GM19099 (cell line): ENCODE data around the gene SECTM1.

ENCODE experiments used
- POLR2A ChIP-seq: IDR thresholded peaks from 3 replicates; pipeline ENCODE4 v1.6.1; 2011; ENCODE audit warnings: low read depth; ENCODE audit not compliant: insufficient read length; ENCODE audit errors: extremely low read depth

Gene SECTM1

DNA sequence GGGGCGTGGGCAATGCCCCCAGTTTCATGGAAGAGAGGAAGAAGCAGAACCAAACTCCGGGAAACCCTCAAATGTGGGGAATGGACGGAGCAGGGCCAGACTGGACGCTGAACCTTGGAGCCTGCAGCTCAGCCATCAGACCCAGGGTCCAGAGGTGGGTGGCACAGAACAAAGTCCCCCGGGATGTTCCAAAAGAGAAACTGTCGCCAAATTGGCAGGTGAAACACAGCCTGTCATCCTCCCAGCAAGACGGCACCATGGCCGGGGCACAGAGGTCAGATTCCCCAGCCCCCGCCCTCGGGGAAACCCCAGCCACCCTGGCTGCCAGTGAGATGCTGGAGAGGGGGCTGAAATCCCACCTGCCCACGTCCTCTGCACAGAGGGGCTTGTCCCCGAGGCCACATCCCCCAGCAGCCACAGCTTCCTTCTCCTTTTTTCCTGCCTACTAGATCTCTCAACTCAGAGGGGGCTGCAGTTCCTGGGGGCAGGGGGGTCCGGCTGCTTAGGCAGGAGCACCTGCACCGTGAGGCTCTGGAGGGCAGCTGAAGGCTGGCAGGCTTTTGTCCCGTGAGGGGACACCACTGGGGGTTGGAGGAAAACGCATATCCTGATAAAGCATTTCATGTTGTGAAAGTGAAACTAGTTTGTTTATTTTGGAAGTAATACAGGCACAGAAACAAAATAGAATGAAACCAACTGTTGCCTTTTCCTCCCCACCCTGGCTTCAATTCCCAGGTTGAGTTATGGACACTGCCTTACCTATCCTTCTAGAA lies 1.2 kb upstream of the SECTM1 start:
- TF ChIP-seq POLR2A = no peak

DNA sequence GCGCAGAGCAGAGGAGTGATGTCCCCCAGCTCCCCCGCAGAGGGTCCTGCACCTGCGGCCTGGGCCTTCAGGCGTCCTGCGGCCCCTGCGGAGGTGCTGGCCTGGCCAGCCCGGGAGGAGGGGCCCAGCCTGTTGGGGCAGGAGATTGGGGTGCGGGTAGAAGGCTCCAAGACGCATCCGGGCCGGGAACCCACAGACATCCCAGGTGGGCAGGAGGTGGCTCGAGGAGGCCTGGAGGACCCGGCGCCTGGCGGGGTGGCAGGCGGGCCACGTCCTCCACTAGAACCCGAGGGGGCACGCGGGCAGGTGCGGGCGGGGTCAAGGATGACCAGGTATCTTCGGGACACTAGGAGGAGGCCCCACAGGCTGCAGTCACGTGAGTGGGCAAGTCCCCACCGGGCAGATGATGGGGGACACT lies 647 bp upstream of the SECTM1 start:
- no peak for TF ChIP-seq POLR2A

DNA sequence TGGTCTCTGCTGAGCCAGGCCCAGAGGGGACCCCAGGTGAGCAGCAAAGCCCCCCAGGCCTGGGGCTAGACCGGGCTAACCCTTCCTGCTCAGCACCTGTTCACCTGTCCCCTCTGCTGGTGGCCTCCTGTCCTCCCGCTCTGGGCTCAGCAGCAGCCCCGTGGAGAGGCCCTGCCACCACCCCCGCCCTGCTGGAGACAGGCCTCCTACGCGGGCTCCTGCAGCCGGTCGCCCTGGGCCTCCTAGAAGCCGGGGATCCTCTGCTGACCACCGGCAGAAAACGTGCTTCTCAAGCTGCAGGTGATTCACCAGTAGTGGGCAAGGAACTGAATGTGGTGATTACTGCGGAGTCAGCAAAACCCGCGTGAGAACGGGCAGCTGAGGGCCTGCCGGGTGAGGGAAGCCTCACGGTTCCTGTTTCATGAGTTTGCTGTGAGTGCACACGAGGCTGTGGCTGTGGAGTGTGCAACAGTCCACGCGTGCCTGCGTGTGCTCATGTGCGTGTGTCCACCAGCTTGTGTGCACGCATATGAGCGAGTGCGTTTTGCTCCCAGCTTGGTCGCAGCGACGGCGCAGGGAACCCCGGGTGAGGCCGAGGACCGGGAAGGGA lies 792 bp downstream of the SECTM1 start:
- TF ChIP-seq POLR2A = no peak

DNA sequence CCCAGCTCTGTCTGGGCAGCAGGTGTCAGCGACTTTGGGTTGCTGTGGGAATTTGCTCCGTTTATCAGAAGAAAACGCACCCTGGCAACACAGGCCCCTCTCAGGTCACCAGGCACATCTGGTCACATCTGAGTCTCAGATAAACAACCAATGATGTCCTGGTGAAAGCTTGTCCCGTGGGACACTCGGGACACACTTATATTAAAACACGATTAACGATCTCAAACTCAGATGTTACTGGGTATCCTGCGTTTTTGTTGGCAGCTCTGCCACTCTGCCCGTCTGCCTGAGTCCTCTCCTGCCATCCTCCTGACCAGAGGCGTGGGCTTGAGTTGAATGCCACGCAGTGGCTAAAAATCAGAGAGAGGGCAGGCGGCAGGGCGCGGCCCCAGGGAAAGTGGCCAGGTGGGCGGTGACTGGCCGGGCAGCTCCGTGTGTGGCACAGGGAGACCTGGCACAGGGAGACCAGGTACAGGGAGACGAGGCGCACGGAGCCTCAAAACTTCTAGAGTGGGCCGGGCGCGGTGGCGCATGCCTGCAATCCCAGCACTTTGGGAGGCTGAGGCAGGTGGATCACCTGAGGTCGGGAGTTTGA lies 2.1 kb downstream of the SECTM1 start:
- TF ChIP-seq POLR2A = no peak

DNA sequence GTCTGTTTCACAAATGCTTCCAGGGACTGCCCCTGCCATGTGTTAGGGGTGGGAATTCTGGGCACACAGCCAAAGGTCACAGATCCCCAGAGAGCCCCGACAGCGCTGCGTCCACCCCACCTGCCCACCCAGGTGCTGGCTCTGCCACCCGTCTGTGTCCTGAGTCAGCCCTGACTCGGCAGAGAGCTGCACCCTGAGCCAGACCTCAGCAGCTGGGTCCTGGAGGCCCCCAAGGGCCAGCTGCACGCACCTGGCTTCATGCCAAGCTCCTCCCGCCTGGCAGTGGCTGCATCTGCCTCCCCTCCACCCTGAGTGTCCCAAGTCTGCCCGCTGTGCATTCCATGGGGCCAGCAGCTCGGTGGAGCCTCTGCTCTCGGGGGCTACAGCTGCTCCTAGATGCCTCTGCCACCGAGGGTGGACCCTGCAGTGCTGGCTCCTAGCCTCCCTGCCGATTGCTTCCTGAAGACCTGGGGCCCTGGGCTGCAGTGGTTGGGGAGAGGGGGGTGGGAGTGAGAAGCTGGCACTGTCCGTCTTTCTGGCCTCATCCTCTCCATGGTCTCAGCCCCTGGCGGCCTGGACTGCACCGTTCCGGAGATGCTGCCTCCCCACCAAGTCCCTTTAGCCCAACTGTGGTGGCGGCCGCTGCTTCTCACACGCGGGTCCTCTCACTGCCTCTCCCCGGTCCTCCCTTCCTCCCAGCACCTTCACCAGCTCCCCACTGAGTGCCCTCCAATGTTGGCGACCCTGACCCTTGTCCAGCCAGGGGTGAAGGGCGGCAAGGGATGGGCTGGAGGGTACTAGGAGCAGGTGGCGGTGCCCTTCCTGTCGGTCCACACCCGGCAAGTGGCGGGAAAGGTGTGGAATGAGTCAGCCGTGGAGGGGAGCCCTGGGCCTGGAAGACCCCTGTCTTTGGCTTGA lies 3.0 kb downstream of the SECTM1 start:
- TF ChIP-seq POLR2A = no peak

DNA sequence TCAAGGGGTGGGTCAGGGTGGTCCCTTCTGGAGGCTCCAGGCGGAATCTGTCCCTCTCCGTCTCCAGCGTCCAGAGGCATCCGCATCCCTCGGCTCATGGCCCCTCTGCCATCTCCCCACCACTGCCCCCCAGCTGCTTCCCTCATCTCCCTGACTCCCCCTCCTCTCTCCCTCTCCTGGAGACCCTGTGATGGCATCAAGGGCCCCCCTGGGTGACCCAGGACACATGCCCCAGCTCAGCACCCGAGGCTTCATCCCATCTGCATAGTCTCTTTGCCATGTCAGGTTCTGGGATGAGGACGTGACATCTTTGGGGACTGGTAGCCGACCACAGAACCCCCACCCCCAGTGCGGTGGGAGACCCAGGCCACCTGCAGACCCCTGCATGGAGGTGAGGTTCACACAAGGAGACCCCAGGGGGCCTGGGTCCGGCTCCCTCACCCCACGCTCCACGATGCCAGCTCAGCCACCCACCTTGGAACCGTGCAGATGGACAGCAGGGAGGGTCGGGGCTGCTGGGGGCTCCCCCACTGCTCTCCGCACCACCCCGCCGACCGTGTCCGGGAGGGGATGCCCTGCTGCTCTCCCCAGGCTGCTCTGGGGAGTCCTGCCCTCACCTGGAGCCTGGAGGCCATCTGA lies 3.8 kb downstream of the SECTM1 start:
- TF ChIP-seq POLR2A = no peak

DNA sequence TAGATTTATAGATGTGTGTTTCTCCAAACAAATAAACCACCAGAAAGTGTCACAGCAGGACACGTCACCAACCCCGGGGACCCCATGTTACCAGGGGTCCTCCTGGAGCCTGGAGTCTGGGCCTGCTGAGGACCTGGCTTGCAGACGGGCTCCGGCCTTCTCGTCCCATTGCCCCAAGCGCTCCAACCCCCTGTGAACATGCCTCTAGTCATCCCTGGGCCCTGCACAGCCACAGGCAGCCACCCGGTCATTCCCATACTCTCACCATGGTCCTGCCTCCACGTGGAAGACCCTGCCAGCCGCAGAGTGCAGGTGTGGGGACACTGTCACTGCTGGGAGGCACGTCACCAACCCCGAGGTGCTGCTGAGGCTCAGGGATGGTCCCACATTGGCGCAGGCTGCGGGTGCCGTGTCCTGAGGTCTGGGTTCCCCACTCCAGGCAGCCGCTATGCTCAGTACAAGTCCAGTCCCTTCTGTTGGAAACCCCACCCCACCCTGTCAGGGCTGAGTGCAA lies 4.5 kb downstream of the SECTM1 start:
- TF ChIP-seq POLR2A = no peak

DNA sequence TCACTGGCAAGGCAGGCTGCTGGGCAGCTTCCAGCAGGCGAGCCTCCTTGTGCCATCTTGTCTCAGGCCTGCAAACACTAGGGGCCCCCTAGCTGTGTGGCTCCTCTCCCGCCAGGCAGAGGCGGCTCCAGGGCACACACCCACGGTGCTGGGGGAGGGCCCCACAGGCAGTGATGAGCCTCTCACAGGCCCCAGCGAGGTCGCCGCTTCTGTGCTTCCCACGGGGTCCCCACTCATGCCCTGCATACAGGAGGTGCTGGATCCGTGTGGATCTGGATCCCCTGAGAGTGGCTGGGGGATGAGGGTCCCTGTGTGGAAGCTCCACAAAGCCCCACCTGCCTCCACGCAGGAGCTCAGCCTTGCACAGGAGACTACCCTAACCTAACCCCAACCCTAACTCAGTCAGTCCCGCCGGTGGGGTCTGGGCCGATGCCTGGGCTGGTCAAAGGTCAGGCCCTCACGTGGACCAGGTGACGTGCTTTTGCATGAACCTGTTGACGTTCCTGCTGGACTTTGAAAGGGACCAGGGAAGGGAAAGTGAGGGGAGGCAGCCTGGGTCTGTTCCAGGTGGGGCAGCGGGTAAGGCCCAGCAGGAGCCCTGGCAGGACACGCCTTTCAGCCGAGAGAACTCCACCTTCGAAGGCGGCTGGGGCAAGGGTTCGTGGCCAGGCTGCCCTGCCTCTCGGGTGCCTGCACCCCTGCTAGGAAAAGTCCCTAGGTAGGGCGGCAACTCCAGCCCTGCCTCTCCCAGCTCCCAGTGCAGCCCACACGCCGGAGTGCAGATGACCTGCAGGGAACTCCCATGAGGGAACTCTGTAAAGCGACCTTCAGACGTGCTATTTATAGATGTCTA lies 5.2 kb downstream of the SECTM1 start:
- no peak for TF ChIP-seq POLR2A

DNA sequence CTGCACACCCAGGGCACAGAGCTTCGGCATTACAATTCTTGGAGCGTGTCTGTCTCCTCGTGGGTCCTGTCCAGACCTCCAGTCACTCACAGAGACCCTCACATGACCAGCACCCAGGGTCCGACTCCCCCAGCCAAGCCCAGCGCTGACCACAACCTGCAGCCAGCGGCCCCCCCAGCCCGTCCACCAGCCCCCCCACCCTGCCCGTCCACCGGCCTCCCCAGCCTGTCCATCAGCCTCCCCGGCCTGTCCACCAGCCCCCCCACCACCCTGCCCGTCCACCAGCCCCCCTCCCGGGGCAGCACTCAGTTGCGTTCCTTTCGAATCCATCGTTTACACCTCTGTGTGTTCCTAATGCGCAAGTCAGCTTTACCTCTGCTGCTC lies 5.8 kb downstream of the SECTM1 start:
- no peak for TF ChIP-seq POLR2A

DNA sequence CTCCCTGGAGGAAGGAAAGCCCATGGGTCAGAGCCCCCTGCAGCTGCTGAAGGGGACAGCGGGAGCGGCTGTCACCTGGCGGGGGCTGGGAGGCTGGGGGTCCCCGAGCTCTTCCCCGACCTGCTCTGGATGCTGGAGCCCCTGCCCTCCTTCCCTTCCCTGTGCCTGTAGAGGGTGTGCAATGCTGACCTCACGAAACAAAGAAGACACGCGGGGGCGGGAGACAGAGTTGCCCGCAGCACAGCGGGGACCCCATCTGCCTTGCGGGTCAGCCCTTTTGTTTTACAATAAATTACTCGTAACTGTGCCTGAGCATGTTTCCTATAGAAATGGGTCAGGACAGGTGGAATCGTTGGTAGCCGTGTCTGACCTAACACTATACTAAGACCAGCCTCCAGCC lies 6.3 kb downstream of the SECTM1 start:
- no peak for TF ChIP-seq POLR2A

DNA sequence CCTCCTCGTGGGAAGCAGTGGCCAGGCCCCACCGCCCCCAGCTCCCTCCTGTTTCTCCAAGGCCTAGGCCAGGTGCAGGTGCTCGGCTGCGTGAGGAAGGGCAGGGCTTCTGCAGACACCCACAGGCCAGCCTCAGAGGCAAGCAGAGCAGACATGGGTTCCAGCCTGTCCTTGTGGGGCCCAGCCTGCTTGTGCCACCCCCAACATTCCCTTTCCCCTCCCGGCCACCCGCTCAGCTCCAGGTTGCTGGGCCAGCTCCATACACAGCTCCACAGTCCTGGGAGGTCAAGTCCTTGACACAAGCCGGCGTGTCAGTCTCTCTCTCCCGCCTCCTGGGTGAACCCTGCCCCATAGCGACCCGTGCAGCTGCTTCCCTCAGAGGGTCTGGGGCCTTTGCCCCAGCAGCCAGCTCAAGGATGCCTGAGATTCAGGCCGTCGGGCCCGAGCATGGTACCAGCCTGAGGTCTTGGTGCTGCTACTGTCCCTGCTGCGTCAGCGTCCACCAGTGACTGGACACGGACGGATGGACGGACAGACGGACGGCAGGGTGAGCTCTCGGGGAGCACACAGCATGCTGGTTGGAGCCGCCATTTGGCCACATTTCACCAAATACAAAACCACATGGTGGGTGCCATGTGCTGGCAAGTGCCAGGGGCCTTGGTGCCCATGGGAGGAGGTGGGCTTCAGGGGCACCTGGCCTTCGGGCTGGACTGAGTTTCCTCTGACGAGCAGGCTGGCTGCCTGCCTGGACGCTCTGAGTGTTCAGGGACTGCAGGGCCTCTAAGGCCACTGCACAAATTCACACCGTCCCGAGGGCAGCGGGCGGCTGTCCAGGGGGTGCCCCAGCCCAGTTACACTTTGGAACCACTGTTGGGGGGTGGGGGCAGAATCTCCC lies 8.0 kb downstream of the SECTM1 start:
- TF ChIP-seq POLR2A = no peak

DNA sequence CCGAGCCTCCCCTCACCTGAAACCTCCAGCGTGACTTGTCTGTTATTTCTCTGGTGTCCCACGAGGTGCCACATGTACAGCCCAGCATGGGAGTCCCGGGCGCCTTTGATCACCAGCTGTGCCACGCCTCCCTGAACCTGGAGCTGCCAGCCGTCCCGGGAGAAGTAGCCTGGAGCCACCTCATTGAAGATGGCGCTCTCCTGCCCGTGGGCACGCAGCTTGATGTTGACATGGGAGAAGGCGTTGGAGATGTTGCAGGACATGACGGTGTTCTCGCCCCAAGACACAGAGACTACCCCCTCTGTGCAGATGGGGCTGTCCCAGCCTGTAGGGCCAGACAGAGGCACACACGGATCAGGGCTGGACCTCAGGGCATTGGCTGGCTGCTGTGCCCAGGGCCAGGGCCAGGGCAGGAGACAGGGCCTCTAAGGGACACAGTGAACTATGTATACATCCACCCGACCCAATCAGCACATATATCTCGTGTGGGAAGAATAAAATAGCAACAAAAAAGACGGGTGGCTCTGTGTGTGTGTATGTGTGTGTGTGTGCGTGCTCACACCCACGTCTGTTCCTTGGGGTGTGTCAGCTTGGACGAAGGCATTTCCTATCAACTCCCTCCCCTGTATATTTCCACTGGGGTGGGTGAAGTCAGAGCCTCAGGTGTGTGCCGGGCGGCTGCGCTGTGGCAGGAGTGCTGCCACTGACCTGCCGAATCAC lies 8.8 kb downstream of the SECTM1 start:
- no peak for TF ChIP-seq POLR2A
